Upper lobe of right lung (tissue), 1 donor: Measurements from ENCODE around the gene PIGV. TPM values are rescaled to one million over a fixed set of nuclear protein-coding genes. Genes with fewer than 3 reads are reported as not detected.

Experiments
- ATAC-seq: fragments of 200-7000 bp; cut with Tn5 transposase; one replicate; pipeline ENCODE4 v1.9.1; 2020; ENCODE audit warnings: mild to moderate bottlenecking, moderate library complexity
- DNase-seq: peaks from one replicate; pipeline ENCODE4 v3.0.0-alpha.2; 2020
- H3K27ac ChIP-seq: fragments of 200-600 bp; one replicate; pipeline ENCODE4 v1.8.0; 2022
- H3K27me3 ChIP-seq: fragments of 200-600 bp; one replicate; pipeline ENCODE4 v1.8.0; 2022; ENCODE audit warnings: mild to moderate bottlenecking
- H3K36me3 ChIP-seq: fragments of 200-600 bp; one replicate; pipeline ENCODE4 v1.8.0; 2022
- H3K4me1 ChIP-seq: fragments of 200-600 bp; one replicate; pipeline ENCODE4 v1.8.0; 2022
- H3K4me3 ChIP-seq: fragments of 200-600 bp; one replicate; pipeline ENCODE4 v1.8.0; 2022; ENCODE audit warnings: mild to moderate bottlenecking
- H3K9me3 ChIP-seq: fragments of 200-600 bp; one replicate; pipeline ENCODE4 v1.8.0; 2022
- intact Hi-C: fragments of 100-400 bp; cut with DNase I; formaldehyde crosslinking; loops from one replicate; pipeline ENCODE4 v1.11.0; 2022
- total RNA-seq: library from RNA; stranded (reverse); fragmentation: NEBNext Ultra II Directional; extraction: Animal tissue kit (Norgen Biotek cat#: 25700); gene quantifications from one replicate; pipeline ENCODE4 v1.2.1, GENCODE V29; 2021
- TF ChIP-seq, protein P1 (sequence below): fragments of 200-600 bp; IDR thresholded peaks from one replicate; pipeline ENCODE4 v1.8.0; 2022; ENCODE audit warnings: antibody characterized with exemption
- donor health status: DM: no; HTN: yes; CAD: no; lungs with severe emphysema.

PIGV gene
- total RNA-seq, 1 donor from 2014 or later: 16.7 TPM

DNA sequence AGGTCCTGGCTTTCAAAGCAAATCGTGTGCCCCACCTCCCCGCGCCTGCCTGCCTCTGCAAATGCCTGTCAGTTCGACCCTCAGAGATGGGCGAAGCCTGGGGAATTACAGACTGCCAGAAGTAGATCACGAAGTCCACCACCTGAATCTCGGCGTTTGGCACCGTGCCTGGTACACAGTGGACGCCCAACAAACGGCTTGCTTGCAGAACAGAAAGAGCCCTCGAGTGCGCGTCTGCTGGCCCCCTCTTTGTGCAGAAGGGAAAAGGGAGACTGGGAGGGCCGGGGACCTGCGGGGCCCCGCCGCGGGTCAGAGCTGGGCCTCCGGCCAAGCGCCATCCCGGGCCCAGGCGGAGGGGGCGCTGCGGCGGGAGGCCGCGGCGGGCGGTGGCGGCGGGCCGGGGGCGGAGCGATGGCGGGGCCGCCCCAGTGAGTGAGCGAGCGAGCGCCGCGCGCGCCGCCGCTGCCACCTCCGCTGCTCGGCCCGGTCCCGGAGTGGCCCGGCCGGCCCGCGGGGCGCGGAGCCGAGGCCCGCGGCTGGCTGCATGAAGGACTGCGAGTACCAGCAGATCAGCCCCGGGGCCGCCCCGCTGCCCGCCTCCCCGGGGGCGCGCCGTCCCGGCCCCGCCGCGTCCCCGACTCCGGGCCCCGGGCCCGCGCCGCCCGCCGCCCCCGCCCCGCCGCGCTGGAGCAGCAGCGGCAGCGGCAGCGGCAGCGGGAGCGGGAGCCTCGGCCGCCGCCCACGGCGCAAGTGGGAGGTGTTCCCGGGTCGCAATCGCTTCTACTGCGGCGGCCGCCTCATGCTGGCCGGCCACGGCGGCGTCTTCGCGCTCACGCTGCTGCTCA lies 38.7 kb downstream of the PIGV start, which contains the start of gene ZDHHC18:
Gene ZDHHC18, plus strand, starts transcription at position 428 of the 845 bp plus-strand sequence. Its CDS starts 117 bp downstream, at position 545.
- intact Hi-C loops: no loop called here
- peak; percentile 94 for ATAC-seq
- Histone ChIP-seq H3K4me1 (peaks cover 39% of the 10 kb centered on the region), H3K9me3 (no peaks in the 10 kb centered on the region), H3K4me3 (peak within 1 kb of the TSS; percentile 67), H3K36me3 (no peaks in the 10 kb centered on the region), H3K27me3 (no peaks in the 10 kb centered on the region), H3K27ac (peak within 1 kb of the TSS; percentile 83)
- peak; percentile 90 for DNase-seq
- TF ChIP-seq, protein P1, sequence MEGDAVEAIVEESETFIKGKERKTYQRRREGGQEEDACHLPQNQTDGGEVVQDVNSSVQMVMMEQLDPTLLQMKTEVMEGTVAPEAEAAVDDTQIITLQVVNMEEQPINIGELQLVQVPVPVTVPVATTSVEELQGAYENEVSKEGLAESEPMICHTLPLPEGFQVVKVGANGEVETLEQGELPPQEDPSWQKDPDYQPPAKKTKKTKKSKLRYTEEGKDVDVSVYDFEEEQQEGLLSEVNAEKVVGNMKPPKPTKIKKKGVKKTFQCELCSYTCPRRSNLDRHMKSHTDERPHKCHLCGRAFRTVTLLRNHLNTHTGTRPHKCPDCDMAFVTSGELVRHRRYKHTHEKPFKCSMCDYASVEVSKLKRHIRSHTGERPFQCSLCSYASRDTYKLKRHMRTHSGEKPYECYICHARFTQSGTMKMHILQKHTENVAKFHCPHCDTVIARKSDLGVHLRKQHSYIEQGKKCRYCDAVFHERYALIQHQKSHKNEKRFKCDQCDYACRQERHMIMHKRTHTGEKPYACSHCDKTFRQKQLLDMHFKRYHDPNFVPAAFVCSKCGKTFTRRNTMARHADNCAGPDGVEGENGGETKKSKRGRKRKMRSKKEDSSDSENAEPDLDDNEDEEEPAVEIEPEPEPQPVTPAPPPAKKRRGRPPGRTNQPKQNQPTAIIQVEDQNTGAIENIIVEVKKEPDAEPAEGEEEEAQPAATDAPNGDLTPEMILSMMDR: peak; percentile 36

DNA sequence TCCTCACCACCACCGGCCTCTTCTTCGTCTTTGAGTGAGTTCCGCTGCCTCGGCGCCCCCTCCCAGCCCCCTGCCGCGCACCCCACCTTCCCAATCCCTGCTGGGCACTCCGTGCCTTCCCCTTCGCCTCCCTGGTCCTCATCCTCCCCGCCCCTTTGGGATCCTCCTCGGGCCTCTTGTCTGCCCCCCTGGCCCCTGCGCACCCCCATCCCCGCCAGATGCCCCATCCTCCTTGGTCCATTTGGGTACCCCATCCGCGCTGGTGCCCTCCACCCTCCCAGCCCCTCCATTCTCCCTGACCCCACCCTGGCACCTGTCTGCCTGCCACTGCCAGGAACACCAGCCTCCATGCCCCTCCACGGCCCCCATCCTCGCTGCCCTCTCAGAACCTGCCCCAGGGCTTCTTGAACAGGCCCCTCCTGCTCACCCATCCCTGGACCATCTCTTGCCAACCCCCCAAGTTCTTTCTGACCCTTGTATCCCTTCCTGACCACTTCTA lies 39.4 kb downstream of the PIGV start:
- TF ChIP-seq, protein P1: no peak

DNA sequence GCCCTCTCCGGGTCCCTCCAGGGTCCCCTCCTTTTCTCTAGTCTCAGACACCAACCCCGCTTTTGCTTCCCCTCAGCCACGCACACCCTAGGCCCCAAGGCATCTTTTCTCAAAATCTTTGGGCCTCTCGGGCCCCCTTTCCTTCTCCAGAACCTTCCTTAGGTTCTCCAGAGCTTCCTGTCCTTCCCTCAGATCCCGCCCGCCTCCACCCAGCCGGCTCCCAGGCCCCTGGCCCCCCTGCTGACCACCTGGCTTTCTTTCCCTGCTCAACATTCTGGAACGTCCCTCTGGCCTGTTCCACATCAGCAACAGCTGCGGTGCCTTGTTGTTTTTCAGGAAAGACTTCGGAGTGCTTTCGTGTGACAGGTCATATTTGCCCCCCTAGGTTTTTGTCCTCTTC lies 39.9 kb downstream of the PIGV start:
- H3K27me3 ChIP-seq: no peaks in the 10 kb centered on the region

More for the DNA sequence above, 39.4 kb downstream of the PIGV start:
- Histone ChIP-seq H3K4me3 (peak overlapping the region; percentile 67), H3K36me3 (peaks cover 2% of the 10 kb centered on the region), H3K4me1 (peaks cover 40% of the 10 kb centered on the region), H3K27ac (peak overlapping the region; percentile 73), H3K27me3 (no peaks in the 10 kb centered on the region), H3K9me3 (no peaks in the 10 kb centered on the region)
- intact Hi-C loops: no loop called here
- no peak for DNase-seq
- no peak for ATAC-seq

DNA sequence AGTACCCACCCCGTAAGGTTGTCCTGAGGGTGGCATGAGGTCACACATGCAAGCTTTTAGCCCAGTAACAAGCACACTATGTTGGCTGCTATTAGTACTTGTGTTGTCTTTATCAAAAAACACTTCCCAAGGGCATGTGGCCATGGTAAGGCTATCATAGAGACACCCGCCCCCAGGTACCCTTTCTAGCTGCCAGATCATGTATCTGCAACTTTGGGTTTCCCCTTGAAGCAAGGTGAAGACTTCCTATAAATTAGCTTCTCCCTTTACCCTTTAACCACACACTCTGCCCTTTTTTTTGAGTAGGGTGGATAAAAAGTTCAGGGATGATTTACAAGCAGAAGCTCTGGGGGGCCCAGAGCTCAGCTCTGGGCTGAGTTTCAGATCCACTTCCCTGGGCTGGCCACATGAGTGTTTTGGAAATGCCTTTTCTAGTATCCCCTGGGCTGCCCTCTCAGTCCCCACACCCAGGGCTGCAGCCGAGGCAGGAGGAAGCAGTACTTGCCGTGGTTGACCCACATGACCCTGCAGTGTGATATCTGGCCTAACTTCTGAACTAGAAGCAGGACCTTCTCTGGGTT lies 40.8 kb downstream of the PIGV start:
- Histone ChIP-seq H3K4me1 (peaks cover 40% of the 10 kb centered on the region), H3K4me3 (no peak overlapping the region), H3K36me3 (peaks cover 16% of the 10 kb centered on the region), H3K9me3 (no peaks in the 10 kb centered on the region), H3K27ac (peak overlapping the region; percentile 33), H3K27me3 (no peaks in the 10 kb centered on the region)
- TF ChIP-seq, protein P1: no peak
- ATAC-seq (peak; percentile 60), DNase-seq (peak; percentile 74)
- intact Hi-C loops: no loop called here

More for the DNA sequence above, 39.9 kb downstream of the PIGV start:
- TF ChIP-seq, protein P1: no peak
- DNase-seq (no peak), ATAC-seq (no peak)
- Histone ChIP-seq H3K36me3 (peaks cover 7% of the 10 kb centered on the region), H3K9me3 (no peaks in the 10 kb centered on the region), H3K4me3 (peak overlapping the region; percentile 67), H3K27ac (peak overlapping the region; percentile 73), H3K4me1 (peaks cover 40% of the 10 kb centered on the region)
- intact Hi-C loops: no loop called here

DNA sequence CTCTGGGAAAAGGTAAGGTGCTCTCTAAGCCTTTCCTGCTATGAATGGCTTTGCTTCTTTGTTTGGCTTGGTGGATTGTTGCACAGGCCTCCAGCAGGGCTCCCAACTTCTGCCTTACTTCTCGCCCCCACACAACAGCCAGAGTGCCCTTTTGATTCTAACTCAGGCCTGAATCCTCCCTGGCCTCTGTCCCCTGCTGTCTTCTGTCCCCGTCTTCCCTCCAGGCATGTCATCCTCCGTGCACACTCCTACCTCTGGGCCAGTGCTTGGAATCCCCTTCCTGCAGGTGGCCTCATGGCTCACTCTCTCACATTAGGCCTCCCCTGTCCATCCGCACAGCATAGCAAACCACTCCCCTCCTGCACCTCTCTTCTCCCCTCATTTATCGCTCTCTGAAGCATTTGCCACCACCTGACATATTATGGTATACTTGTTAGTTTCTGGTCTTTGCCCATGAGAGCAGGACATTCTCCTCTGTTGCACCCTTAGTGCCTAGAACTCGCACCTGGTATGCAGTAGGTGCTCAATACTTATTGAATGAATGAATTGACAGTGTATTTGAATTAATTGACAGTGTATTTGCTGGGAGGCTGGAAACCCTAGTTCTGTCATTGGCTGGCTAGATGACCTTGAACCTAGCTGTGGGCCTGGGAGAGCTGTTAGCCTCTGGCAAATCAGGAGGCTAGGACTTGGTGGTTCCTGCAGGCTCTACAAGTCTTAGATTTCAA lies 41.6 kb downstream of the PIGV start:
- no peaks in the 10 kb centered on the region for H3K27me3 ChIP-seq
- peaks cover 40% of the 10 kb centered on the region for H3K4me1 ChIP-seq
- TF ChIP-seq, protein P1: no peak
- intact Hi-C loops: no loop called here
- H3K36me3 ChIP-seq: peaks cover 24% of the 10 kb centered on the region
- peak overlapping the region; percentile 33 for H3K27ac ChIP-seq
- no peaks in the 10 kb centered on the region for H3K9me3 ChIP-seq
- ATAC-seq (no peak), DNase-seq (no peak)
- no peak overlapping the region for H3K4me3 ChIP-seq
